ENCODE results near the gene CACNA2D2. TPM values are rescaled to one million over a fixed set of nuclear protein-coding genes. Genes with fewer than 3 reads are reported as not detected.

Gene CACNA2D2
- total and polyA plus RNA-seq, 2 of the 13 experiments (the other 11 are each of a cell fraction or from before 2014, with no cell fraction given): not detected

DNA sequence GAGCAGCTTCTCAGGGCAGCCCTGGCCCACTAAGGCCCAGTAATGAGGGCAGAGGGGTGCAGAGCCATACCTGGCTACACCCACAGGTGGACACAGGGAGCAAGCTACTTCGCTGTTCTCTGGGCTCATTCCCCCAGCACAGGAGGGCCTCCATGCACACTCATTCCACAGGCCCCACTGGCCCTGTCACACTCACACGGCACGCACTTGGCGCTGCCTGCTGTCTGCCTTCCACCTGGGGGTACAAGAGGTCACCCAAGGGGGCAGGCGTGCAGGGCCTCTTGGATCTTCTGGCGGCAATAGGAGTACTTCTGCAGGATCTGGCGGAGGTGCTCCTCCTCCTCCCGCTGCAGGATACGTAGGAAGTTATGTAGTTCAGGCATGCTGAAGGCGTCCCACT lies 173.1 kb downstream of the CACNA2D2 start:
- Histone ChIP-seq H3K4me1 (ENCODE audit: insufficient read depth, low read length) (peaks cover 54% of the 10 kb centered on the region), H3K4me2 (ENCODE audit: low read depth, low read length) (no peak overlapping the region), H2AFZ (ENCODE audit: low read length) (no peak overlapping the region), H3K9me3 (ENCODE audit: low read length) (no peaks in the 10 kb centered on the region), H3K4me3 (replicated peaks in 1 of 3; ENCODE audit: insufficient read depth in 1 of 3, low read depth in 2 of 3, low read length in 3 of 3) (no peak overlapping the region), H3K9ac (ENCODE audit: insufficient read depth, low read depth, low read length) (no peak overlapping the region), H3K27ac (ENCODE audit: extremely low read length, insufficient read depth, low read length) (no peak overlapping the region), H3K36me3 (replicated peaks in 1 of 2; ENCODE audit: control insufficient read depth in 1 of 2, insufficient read depth in 2 of 2, low read length in 2 of 2) (peaks cover 22 to 48% of the 10 kb centered on the region in 2 experiments), H3K79me2 (ENCODE audit: insufficient read depth, low read length) (peaks cover 44% of the 10 kb centered on the region), H4K20me1 (ENCODE audit: insufficient read depth, low read length) (peaks cover 12% of the 10 kb centered on the region), H3K27me3 (ENCODE audit: control insufficient read depth in 1 of 2, insufficient read depth in 2 of 2, low read length in 2 of 2) (no peaks in the 10 kb centered on the region)
- ATAC-seq: no peak
- no peak for FAIRE-seq
- in situ Hi-C loops (cut with HindIII; ENCODE audit: extremely low pct_ligation_motif_present, low pct_unique_long_range_greater_than_20kb): no loop called here
- no peak for DNase-seq (ENCODE audit: low spot score)
- no peak for TF ChIP-seq EEA1 (CRISPR knock-in tag; IDR thresholded peaks at IDR 0.05; ENCODE audit: borderline replicate concordance)
- peak; percentile 25 for TF ChIP-seq RBM22 (optimal IDR thresholded peaks at IDR 0.05; ENCODE audit: low read length)
- TF ChIP-seq POLR2AphosphoS5 (IDR thresholded peaks at IDR 0.05; ENCODE audit: low read depth, low read length): peak; percentile 15; the same call in 1 of the 2 replicates
- peak; percentile 61 for TF ChIP-seq AGO2 (optimal IDR thresholded peaks at IDR 0.05; ENCODE audit: low read depth, low read length)
- POLR2A ChIA-PET: no interaction called here
- CTCF ChIA-PET (ENCODE audit: low intra/inter-chr PET ratio, low total read pairs): no interaction called here
- intact Hi-C loops (cut with micrococcal nuclease; ENCODE audit: unreplicated experiment): no loop called here
- no TSS peak for BruUV-seq (replicated peaks)
- WGBS (ENCODE audit: low lambda C conversion rate): 98% methylated on average over 6 of the region's 10 CpGs

DNA sequence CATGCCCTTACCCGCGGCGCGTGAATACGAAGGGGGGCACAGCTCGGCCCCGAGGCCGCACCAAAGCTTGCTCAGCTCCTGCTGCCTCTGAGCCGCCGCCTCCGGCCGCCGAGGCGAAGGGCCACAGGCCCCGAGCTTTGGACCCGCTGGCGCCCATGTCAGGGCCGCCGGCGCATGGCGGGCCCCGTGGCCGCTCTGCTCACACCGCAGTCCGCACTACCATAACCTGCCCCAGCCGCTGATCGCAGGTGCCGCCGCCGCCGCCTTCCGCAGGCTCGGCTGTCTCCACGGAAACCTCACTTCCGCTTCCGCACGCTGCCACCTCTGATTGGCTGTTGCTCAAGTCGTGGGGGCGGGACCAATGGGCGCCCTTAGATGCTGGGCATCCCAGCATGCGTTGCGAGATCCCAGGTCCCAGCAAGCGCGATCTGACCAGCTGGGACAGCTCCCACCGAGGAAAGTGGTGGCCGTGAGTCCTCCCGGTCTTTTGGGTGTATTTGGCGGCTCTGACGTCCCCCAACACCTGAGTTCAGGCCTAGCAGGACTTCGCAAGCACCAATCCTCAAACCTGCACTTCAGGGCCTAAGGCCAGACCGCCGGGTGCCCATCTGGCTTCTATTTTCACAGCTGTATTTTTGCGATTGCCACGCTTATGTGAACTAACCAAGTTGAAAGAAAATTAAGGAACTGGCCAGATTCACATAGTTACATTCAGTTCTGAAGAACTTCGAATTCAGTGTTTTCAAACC lies 175.3 kb downstream of the CACNA2D2 start, which contains the start of gene TUSC2:
Gene TUSC2 (minus strand): TSS at position 281 of the 749 bp plus-strand sequence. CDS start 124 bp downstream, at position 157.
- H3K27ac ChIP-seq (ENCODE audit: extremely low read length, insufficient read depth, low read length): peak within 1 kb of the TSS; percentile 67
- intact Hi-C loops (cut with micrococcal nuclease; ENCODE audit: unreplicated experiment) (no loop called here), in situ Hi-C loops (cut with HindIII; ENCODE audit: extremely low pct_ligation_motif_present, low pct_unique_long_range_greater_than_20kb) (no loop called here)
- no peak within 1 kb of the TSS for H2AFZ ChIP-seq (ENCODE audit: low read length)
- peak within 1 kb of the TSS; percentile 79 to 95 (median 92) for H3K4me3 ChIP-seq (replicated peaks in 1 of 3; ENCODE audit: insufficient read depth in 1 of 3, low read depth in 2 of 3, low read length in 3 of 3)
- WGBS (ENCODE audit: low lambda C conversion rate): 2% methylated on average over 15 of the region's 55 CpGs
- no peaks in the 10 kb centered on the region for H3K27me3 ChIP-seq (ENCODE audit: control insufficient read depth in 1 of 2, insufficient read depth in 2 of 2, low read length in 2 of 2)
- H3K79me2 ChIP-seq (ENCODE audit: insufficient read depth, low read length): peaks cover 22% of the 10 kb centered on the region
- H3K4me1 ChIP-seq (ENCODE audit: insufficient read depth, low read length): peaks cover 52% of the 10 kb centered on the region
- ChIA-PET CTCF (ENCODE audit: low intra/inter-chr PET ratio, low total read pairs) (no interaction called here), POLR2A (interaction anchor here (0.6 to 3.5 kb wide), 21 partner anchors 9 to 281 kb away, joined by 3 to 66 read pairs (median 4); partner anchors contain the start of genes CYB561D2, GNAI2, HYAL1 and HYAL3)
- H3K36me3 ChIP-seq (replicated peaks in 1 of 2; ENCODE audit: control insufficient read depth in 1 of 2, insufficient read depth in 2 of 2, low read length in 2 of 2): peaks cover 19 to 44% of the 10 kb centered on the region in 2 experiments
- peak within 1 kb of the TSS; percentile 96 for H3K9ac ChIP-seq (ENCODE audit: insufficient read depth, low read depth, low read length)
- peak; percentile 79 for ATAC-seq
- no peaks in the 10 kb centered on the region for H4K20me1 ChIP-seq (ENCODE audit: insufficient read depth, low read length)
- BruUV-seq (replicated peaks): TSS peak; percentile 91
- DNase-seq (ENCODE audit: low spot score): peak; percentile 95
- peak; percentile 94 for FAIRE-seq
- H3K4me2 ChIP-seq (ENCODE audit: low read depth, low read length): peak within 1 kb of the TSS; percentile 84
- no peaks in the 10 kb centered on the region for H3K9me3 ChIP-seq (ENCODE audit: low read length)
- TF ChIP-seq, protein P1, sequence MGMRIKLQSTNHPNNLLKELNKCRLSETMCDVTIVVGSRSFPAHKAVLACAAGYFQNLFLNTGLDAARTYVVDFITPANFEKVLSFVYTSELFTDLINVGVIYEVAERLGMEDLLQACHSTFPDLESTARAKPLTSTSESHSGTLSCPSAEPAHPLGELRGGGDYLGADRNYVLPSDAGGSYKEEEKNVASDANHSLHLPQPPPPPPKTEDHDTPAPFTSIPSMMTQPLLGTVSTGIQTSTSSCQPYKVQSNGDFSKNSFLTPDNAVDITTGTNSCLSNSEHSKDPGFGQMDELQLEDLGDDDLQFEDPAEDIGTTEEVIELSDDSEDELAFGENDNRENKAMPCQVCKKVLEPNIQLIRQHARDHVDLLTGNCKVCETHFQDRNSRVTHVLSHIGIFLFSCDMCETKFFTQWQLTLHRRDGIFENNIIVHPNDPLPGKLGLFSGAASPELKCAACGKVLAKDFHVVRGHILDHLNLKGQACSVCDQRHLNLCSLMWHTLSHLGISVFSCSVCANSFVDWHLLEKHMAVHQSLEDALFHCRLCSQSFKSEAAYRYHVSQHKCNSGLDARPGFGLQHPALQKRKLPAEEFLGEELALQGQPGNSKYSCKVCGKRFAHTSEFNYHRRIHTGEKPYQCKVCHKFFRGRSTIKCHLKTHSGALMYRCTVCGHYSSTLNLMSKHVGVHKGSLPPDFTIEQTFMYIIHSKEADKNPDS (CRISPR knock-in tag; IDR thresholded peaks at IDR 0.05): no peak
- TF ChIP-seq CBFB (CRISPR knock-in tag; IDR thresholded peaks at IDR 0.05) (0 out of 2 replicates have a peak, but pooled peaks have one; percentile 44), HNRNPUL1 (IDR thresholded peaks at IDR 0.05; ENCODE audit: low read depth, low read length) (no peak), HDAC1 (CRISPR knock-in tag; IDR thresholded peaks at IDR 0.05) (peak; percentile 95), HDAC2 (CRISPR knock-in tag; IDR thresholded peaks at IDR 0.05) (peak; percentile 80), ARNTL (CRISPR knock-in tag; IDR thresholded peaks at IDR 0.05) (no peak)
- TF ChIP-seq, protein P2, sequence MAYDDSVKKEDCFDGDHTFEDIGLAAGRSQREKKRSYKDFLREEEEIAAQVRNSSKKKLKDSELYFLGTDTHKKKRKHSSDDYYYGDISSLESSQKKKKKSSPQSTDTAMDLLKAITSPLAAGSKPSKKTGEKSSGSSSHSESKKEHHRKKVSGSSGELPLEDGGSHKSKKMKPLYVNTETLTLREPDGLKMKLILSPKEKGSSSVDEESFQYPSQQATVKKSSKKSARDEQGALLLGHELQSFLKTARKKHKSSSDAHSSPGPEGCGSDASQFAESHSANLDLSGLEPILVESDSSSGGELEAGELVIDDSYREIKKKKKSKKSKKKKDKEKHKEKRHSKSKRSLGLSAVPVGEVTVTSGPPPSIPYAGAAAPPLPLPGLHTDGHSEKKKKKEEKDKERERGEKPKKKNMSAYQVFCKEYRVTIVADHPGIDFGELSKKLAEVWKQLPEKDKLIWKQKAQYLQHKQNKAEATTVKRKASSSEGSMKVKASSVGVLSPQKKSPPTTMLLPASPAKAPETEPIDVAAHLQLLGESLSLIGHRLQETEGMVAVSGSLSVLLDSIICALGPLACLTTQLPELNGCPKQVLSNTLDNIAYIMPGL (CRISPR knock-in tag; IDR thresholded peaks at IDR 0.05; ENCODE audit: borderline replicate concordance in 1 of 2, low read depth in 1 of 2): peak in 1 of 2 experiments; percentile 58; a peak in 2 of 4 replicates
- TF ChIP-seq, protein P3, sequence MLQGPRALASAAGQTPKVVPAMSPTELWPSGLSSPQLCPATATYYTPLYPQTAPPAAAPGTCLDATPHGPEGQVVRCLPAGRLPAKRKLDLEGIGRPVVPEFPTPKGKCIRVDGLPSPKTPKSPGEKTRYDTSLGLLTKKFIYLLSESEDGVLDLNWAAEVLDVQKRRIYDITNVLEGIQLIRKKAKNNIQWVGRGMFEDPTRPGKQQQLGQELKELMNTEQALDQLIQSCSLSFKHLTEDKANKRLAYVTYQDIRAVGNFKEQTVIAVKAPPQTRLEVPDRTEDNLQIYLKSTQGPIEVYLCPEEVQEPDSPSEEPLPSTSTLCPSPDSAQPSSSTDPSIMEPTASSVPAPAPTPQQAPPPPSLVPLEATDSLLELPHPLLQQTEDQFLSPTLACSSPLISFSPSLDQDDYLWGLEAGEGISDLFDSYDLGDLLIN (CRISPR knock-in tag; IDR thresholded peaks at IDR 0.05; ENCODE audit: borderline replicate concordance): peak; percentile 36; the same call in 1 of the 2 replicates

Data from HepG2 (cell line).